ENCODE results near the gene NUP42.

DNA sequence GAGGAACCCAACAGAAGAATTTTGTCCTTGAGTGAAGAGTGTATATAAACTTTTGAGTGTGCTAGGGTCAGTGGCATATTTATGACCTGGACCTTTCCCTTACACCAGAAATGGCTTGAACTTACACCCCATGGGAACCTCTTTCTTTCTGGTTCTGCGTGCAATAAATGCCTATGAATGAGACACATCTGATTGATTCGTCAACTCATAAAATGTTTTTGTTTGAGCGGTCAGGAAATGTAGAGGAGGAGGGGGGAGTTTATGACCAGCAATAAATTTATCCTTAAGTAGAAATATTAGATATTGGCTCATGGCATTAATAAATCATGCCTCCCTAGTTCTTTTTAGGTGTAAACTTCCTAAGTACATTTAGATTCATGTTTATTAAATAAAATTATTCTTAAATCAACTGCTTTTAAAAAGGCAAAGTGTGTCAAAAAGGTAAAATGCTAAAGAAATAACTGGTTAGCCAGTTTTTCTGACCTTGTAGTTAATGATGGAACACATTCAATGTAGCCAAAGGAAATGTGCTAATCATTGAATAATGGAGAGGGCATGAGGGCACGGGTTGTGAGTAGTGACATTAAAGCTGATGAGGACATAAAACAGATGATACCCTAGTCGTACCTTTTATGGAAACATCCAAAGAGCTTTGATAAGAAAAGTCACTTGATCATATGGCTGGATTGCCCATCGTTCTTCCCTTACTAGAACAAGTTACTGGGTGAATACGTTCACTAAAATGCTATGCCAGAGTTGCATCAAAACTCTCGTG is 13.6 kb upstream of the NUP42 start:
- TF ChIP-seq, protein P1, sequence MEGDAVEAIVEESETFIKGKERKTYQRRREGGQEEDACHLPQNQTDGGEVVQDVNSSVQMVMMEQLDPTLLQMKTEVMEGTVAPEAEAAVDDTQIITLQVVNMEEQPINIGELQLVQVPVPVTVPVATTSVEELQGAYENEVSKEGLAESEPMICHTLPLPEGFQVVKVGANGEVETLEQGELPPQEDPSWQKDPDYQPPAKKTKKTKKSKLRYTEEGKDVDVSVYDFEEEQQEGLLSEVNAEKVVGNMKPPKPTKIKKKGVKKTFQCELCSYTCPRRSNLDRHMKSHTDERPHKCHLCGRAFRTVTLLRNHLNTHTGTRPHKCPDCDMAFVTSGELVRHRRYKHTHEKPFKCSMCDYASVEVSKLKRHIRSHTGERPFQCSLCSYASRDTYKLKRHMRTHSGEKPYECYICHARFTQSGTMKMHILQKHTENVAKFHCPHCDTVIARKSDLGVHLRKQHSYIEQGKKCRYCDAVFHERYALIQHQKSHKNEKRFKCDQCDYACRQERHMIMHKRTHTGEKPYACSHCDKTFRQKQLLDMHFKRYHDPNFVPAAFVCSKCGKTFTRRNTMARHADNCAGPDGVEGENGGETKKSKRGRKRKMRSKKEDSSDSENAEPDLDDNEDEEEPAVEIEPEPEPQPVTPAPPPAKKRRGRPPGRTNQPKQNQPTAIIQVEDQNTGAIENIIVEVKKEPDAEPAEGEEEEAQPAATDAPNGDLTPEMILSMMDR (conservative IDR thresholded peaks at IDR 0.05; ENCODE audit: low read depth, low read length) = no peak
- TF ChIP-seq EZH2phosphoT487 (IDR thresholded peaks at IDR 0.05; ENCODE audit: borderline replicate concordance, low read length) (no peak), EZH2 (IDR thresholded peaks at IDR 0.05; ENCODE audit: low read length, unreplicated experiment) (no peak)

Measured in PC-3 (cell line).